Glomerular endothelial cell (primary cell): ENCODE measurements around the gene ZGRF1. TPM values are rescaled to one million over a fixed set of nuclear protein-coding genes. Genes with fewer than 3 reads are reported as not detected.
A peak's percentile ranks its signal among the peaks of the same experiment; 100 is the strongest.
"Not testable (repeated sequence)": the region's sequence is repeated elsewhere in the genome, so short reads cannot be mapped to it uniquely, and the experiment has no call there.

Experiments
- DNase-seq: peaks from one replicate; pipeline ENCODE4 v3.0.0-alpha.2; 2011; ENCODE audit warnings: low read depth, low spot score; ENCODE audit errors: extremely low read depth
- total RNA-seq: library from RNA; depleted of rRNA; stranded (reverse); fragments of >200 nt; gene quantifications from 2 replicates; pipeline ENCODE4 v1.2.3, GENCODE V29; 2015

Gene ZGRF1
- total RNA-seq = 1.6 and 4.4 TPM in 2 replicates

- peak; percentile 99 for DNase-seq
Observed at GRCh38 chr4:112636688-112637551, at the start of gene ZGRF1, which contains the start of gene LARP7. Gene ZGRF1 (minus strand): TSS chr4:112636909. CDS start chr4:112633176, 3,733 bp downstream. Gene LARP7 (plus strand): TSS chr4:112637143. CDS start chr4:112644670, 7,527 bp downstream.

DNA sequence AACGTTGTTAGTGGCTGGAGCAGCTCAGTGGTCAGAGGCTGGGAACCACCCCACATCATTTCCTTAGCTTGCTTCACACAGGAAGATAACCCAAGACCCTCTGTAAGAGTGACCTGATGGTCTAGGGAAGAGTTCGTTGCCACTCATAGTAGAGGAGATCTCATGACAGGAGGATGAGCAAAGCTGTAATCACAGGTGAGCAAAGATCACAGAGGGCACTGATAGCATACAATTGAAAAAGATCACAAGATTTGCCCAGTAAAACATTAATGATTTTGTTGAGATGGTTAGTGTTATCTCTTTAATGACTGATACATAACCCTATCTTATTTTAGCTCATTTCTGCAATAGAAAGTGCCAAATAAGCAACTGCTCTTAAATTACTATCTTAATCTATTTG is 44.3 kb upstream of the ZGRF1 start:
- no peak for DNase-seq

DNA sequence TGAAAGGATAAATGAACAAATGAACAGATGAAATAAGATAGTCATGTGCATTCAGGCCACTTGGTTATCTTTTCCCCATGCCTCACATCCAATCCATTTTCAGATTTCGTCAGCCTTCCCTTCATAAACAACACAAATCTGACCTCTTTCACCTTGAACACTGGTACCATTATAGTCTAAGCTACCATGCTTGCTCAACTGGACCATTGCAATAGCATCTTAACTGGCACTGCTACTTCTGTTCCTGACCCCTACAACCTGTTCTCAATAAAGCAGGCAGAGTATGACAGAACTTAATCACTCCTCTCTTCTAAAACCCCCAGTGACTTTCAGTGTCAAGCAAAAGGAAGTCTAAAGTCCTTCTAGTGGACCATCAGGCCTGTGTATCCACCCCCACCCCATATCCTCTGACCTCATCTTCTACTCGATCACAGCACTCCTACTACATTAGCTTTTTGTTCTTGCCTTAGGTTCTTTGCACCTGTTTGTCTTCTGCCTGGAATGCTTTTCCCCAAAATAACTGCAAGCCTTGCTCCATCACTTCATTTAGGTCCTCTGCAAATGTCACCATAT is 40.9 kb upstream of the ZGRF1 start:
- DNase-seq = no peak

- no peak for DNase-seq
Observed at GRCh38 chr4:112674376-112674775, 37.7 kb upstream of the ZGRF1 start.

DNA sequence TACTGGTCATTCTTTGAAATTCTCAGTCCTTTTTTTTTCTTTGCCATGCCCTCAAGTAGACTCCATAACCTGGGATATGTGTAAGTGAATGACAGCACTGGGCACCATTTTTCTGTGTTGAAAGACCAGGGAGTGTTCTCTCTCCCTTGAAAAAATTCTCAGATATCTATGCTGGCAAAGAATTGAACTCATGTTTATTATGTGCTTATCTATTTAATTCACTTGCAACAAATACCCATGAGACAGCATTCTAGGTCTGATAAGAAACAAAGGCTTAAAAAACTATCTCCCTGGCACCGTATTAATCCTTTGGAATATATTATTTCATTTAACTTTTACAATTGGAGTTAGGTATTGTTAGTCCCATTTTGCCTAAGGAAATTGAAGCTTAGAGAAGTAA is 37.0 kb upstream of the ZGRF1 start:
- no peak for DNase-seq

DNA sequence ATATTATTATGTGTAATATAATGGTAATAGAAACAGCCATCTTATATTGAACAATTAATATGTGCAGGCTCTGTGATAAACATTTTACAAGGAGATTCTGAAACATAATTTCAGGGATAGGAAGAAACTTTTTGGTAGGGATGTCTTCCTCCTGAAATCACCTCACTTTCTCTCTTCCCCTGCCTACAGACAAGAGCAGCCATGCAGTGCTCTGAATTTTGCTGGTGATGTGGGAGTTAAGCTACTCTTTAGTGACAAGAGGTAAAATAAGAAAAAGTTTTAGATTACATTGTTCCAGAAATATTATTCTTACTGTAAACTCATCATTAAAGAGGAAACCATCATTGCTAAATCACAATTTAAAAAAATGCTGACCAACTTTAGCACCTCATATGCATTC is 36.4 kb upstream of the ZGRF1 start:
- no peak for DNase-seq

- no peak for DNase-seq
Observed at GRCh38 chr4:112668131-112668530, 31.4 kb upstream of the ZGRF1 start.

GRCh38 chr4:112664611-112665010 is 27.9 kb upstream of the ZGRF1 start:
- no peak for DNase-seq

DNA sequence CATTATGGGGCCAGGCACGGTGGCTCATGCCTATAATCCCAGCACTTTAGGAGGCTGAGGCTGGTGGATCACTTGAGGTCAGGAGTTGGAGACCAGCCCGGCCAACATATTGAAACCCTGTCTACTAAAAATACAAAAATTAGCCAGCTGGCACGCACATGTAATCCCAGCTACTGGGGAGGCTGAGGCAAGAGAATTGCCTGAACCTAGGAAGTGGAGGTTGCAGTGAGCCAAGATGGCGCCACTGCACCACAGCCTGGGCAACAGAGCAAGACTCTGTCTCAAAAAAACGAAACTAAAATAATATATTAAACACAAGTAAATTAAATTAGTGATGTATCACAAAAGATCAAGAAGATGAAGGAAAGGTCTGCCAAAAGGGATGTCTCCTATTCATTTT is 19.4 kb upstream of the ZGRF1 start:
- not testable (repeated sequence) for DNase-seq

- DNase-seq = no peak
Observed at GRCh38 chr4:112655270-112655669, 18.6 kb upstream of the ZGRF1 start.

DNA sequence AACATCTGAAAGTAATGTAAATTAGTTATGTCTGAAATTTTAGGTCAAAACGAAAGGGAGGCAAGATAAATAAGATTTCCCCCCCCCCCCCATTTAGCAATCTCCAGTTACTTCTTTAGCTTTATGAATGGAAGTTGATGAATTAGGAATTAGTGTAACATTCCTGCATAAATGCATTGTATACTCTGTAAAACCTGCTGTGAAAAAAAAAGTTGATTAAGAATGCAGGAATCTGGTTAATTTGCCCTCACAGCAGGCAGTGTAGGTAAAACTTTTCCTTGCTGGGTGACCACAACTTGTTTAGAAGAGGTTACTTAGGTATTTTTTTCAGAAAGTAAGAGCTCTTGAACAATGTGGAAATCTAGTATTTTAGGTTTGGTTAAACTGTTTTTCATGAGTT is 15.5 kb upstream of the ZGRF1 start:
- no peak for DNase-seq

DNA sequence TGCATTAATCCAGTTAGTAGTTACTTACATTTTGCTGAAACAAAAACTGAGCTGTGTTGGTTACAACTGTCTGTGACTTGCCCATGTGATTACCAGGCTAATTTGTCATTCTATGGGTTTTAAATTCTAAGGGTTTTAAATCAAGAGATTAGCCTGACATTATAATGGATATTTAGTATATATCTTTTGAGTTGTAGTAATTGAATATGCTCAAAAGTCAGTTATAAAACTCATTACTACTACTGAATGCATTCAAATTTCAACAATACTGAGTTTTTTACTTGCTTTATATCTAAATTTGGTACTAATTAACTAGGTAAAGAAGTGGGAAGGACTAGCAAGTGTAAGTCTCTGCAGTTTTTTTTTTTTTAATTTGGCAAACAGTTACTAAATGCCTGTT is 14.9 kb upstream of the ZGRF1 start:
- no peak for DNase-seq

DNA sequence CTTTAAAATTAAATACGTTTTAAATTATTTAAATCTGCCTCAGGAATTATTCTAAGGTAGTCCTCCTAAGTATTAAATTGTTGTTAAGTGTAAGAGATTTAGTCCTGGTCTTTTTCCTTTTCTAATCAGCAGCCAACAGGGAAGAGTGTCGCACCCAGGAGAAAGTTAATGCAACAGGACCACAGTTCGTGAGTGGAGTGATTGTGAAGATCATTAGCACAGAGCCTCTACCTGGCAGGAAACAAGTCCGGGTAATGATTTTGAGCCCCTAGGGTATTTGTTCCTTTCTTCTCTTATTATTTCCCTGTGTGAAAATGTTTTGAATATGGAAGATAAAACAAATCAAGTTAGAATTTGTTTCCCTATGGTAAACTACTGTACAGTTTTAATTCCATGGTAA is 13.6 kb upstream of the ZGRF1 start:
- DNase-seq = no peak

DNA sequence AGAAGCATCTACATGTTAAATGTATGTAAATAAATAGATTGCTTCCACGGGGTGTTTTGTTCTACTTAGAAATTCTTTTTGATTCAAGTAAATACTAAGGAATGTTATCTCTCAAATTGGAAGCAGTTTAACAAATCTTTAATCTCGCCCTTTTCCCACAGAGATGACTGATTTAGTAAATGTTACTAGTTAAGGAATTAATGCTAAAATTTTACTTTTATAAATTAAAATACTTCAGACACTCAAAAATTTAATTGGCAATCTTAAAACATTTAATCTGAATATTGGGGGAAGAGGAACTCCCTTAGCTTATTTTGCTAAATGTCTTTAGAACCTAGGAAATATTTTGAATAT is 12.3 kb upstream of the ZGRF1 start:
- no peak for DNase-seq

DNA sequence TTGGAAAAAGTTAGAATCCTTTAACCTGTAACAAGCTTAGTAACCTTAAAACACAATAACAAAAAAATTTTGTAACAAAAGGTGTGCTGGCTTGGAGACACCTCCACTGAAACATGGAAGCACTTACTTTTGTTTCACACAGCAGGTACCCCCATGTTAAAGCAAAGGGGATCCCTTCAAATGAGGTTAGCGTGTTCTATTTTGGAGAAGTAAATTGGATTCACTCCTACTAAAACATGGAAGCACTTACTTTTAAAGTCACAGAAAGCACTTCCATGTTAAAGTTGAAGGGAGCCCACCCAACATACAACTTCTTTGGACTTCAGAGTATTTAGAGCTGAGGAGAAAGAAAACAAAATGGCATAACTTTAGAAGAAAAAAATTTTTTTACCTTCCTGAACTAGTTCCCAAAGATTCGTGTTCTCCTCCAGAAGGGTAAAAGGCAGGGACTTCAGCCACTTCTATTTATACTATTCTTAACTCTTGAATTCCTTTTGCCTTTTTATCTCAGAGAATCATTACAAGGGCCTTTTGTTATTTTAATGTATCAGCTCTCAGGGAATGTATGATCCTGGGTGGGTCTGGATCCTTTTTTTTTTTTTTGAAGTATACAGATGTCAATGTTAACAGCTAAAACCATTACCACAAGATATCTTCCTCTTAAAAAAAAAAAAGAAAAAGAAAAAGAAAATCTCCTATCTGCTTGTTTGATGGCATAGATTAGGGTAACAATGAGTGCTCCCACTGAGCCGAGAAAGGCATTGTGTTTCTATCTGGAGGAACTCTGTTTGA is 11.8 kb upstream of the ZGRF1 start:
- no peak for DNase-seq

GRCh38 chr4:112647785-112648184 is 11.1 kb upstream of the ZGRF1 start:
- no peak for DNase-seq

- DNase-seq = no peak
Observed at GRCh38 chr4:112646632-112647537, 10.2 kb upstream of the ZGRF1 start.

DNA sequence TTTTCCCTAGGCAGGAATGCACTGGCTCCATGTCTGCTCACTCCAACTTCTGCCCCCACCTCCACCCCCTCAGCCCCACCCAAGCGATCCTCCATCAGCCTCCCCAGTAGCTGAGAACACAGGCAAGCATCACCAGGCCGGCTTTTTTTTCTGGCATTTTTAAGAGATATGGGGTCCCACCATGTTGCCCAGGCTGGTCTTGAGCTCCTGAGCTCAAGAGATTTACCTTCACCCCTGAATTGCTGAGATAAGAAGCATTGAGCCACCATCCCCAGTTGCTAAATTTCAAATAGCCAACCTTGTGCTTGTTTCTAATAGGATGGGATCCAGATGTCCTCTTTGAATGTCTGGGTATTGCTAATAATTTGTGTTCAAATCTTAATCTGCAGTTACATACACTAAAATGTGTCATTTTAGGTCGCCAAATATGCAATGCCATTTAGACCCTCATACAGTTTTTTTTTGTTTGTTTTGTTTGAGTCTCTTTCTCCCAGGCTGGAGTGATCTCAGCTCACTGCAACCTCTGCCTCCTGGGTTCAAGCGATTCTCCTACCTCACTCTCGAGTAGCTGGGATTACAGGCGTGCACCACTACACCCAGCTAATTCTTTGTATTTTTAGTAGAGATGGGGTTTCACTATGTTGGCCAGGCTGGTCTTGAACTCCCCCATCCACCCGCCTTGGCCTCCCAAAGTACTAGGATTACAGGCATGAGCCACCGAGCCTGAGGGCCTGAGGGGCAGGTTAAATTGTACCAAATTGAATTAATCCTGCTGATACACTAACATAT is 9.0 kb upstream of the ZGRF1 start:
- DNase-seq = no peak

GRCh38 chr4:112644595-112645535 is 8.2 kb upstream of the ZGRF1 start:
- DNase-seq = not testable (repeated sequence)
